Endothelial cell of umbilical vein (primary cell): ENCODE data around the gene PRTN3. TPM values are rescaled to one million over a fixed set of nuclear protein-coding genes. Genes with fewer than 3 reads are reported as not detected.

Experiments used
- BruUV-seq: library from RNA; stranded (reverse); fragments of 400-500 nt; replicated peaks from 2 replicates; lab custom pipeline; 2021; lab: Mats Ljungman, UMichigan
- CTCF ChIA-PET: fragments of 300-600, 350-600 bp; sonication (Branson Sonifier 250); formaldehyde crosslinking; loops from one replicate; lab custom pipeline; 2021; ENCODE audit warnings: antibody characterized with exemption, inconsistent platforms; lab: Charles Lee
- POLR2A ChIA-PET: fragments of 300-600, 350-600 bp; sonication (Branson Sonifier 250); formaldehyde crosslinking; loops from one replicate; lab custom pipeline; 2021; ENCODE audit warnings: antibody characterized with exemption, inconsistent platforms; lab: Charles Lee
- DNase-seq: peaks from one replicate; pipeline ENCODE4 v3.0.0-alpha.2; 2011; ENCODE audit warnings: low read depth, low spot score
- FAIRE-seq: peaks from 2 replicates; lab custom pipeline; 2011; peaks lifted over from hg19 to GRCh38; lab: Jason Lieb, UNC
- H2AFZ ChIP-seq: 2 replicates; pipeline ENCODE4 v1.6.0; 2012; ENCODE audit warnings: low read depth, low read length, control low read depth, inconsistent platforms
- H3K27ac ChIP-seq: 2 replicates; pipeline ENCODE4 v1.5.1; 2011; ENCODE audit warnings: low read depth, mild to moderate bottlenecking, control low read depth, low read length, moderate library complexity; ENCODE audit not compliant: insufficient read depth
- H3K27me3 ChIP-seq, 2 experiments: 2 replicates each; pipeline versions ENCODE4 v1.6.0 to v1.6.1; 2011; ENCODE audit warnings: low read length in 2 of 2, mixed read lengths in 1 of 2; ENCODE audit not compliant: control insufficient read depth in 2 of 2, insufficient read depth in 2 of 2
- H3K36me3 ChIP-seq, 2 experiments: 2 replicates in 1 of 2; 3 replicates in 1 of 2; pipeline ENCODE4 v1.5.1; 2011; ENCODE audit warnings: low read length in 2 of 2, mild to moderate bottlenecking in 1 of 2, moderate library complexity in 1 of 2; ENCODE audit not compliant: control insufficient read depth in 2 of 2, insufficient read depth in 2 of 2; ENCODE audit errors: extremely low read depth in 1 of 2
- H3K4me1 ChIP-seq: 3 replicates; pipeline ENCODE4 v1.5.1; 2011; ENCODE audit warnings: mild to moderate bottlenecking, low read length; ENCODE audit not compliant: control insufficient read depth, insufficient read depth; ENCODE audit errors: extremely low read depth
- H3K4me2 ChIP-seq: 2 replicates; pipeline ENCODE4 v1.6.1; 2011; ENCODE audit warnings: low read length, control low read depth, mixed read lengths; ENCODE audit not compliant: insufficient read depth
- H3K4me3 ChIP-seq, 3 experiments: fragments of 200-600 bp in 1 of 3; sonication (generic), shearing (Covaris generic) in 1 of 3; replicated peaks in 1 of 3; 2 replicates each; pipeline ENCODE4 v1.5.1; 2011 to 2016; ENCODE audit warnings: control low read depth in 3 of 3, low read length in 3 of 3, mild to moderate bottlenecking in 2 of 3, inconsistent platforms in 1 of 3, low read depth in 1 of 3, moderate library complexity in 1 of 3; ENCODE audit not compliant: insufficient read depth in 1 of 3
- H3K79me2 ChIP-seq: 2 replicates; pipeline ENCODE4 v1.6.0; 2012; ENCODE audit warnings: low read length, inconsistent platforms; ENCODE audit not compliant: control insufficient read depth, insufficient read depth
- H3K9ac ChIP-seq: replicated peaks from 2 replicates; pipeline ENCODE3; 2011; ENCODE audit warnings: low read length, control low read depth; ENCODE audit not compliant: insufficient read depth; ENCODE audit errors: extremely low read depth
- H3K9me1 ChIP-seq: replicated peaks from 3 replicates; pipeline ENCODE4 v1.6.0; 2011; ENCODE audit warnings: mild to moderate bottlenecking, low read length; ENCODE audit not compliant: control insufficient read depth, insufficient read depth; ENCODE audit errors: extremely low read depth
- H3K9me3 ChIP-seq: replicated peaks from 2 replicates; pipeline ENCODE4 v1.5.1; 2012; ENCODE audit warnings: low read length, inconsistent platforms; ENCODE audit not compliant: control insufficient read depth, insufficient read depth
- H4K20me1 ChIP-seq: replicated peaks from 2 replicates; pipeline ENCODE3; 2011; ENCODE audit warnings: mild to moderate bottlenecking, low read length; ENCODE audit not compliant: control insufficient read depth, insufficient read depth; ENCODE audit errors: extremely low read depth
- CTCF ChIP-seq, 2 donors: IDR thresholded peaks; 1 replicate in 1 of 2; 2 replicates in 1 of 2; pipeline ENCODE4 v1.5.1; 2011; ENCODE audit warnings: low read length in 2 of 2, mild to moderate bottlenecking in 2 of 2, moderate library complexity in 2 of 2, control low read depth in 1 of 2, inconsistent platforms in 1 of 2, low read depth in 1 of 2; ENCODE audit not compliant: insufficient read depth in 1 of 2; ENCODE audit errors: extremely low read depth in 1 of 2
- EZH2 ChIP-seq: IDR thresholded peaks from 2 replicates; pipeline ENCODE4 v1.6.1; 2012; ENCODE audit warnings: borderline replicate concordance, low read depth, mild to moderate bottlenecking, moderate library complexity, low read length, inconsistent platforms; ENCODE audit not compliant: severe bottlenecking
- FOS ChIP-seq: IDR thresholded peaks from 2 replicates; pipeline ENCODE4 v1.6.1; 2011; ENCODE audit warnings: mild to moderate bottlenecking, low read length, moderate library complexity, borderline replicate concordance; ENCODE audit not compliant: insufficient read depth
- GATA2 ChIP-seq: IDR thresholded peaks from 2 replicates; pipeline ENCODE4 v1.7.0; 2011; ENCODE audit warnings: low read depth, mild to moderate bottlenecking, moderate library complexity, mixed read lengths, low read length; ENCODE audit not compliant: insufficient read length, insufficient read depth
- JUN ChIP-seq: IDR thresholded peaks from 2 replicates; pipeline ENCODE4 v1.6.1; 2011; ENCODE audit warnings: borderline replicate concordance, low read depth; ENCODE audit not compliant: insufficient read length, insufficient read depth
- MAX ChIP-seq: IDR thresholded peaks from 2 replicates; pipeline ENCODE4 v1.6.1; 2011; ENCODE audit not compliant: insufficient read depth, insufficient read length
- MYC ChIP-seq: IDR thresholded peaks from one replicate; pipeline ENCODE4 v1.6.1; 2011; ENCODE audit warnings: mild to moderate bottlenecking, low read depth, low read length
- POLR2A ChIP-seq: IDR thresholded peaks from 2 replicates; pipeline ENCODE4 v1.6.1; 2012; ENCODE audit warnings: low read depth, mild to moderate bottlenecking, control low read depth, low read length
- POLR2AphosphoS5 ChIP-seq: IDR thresholded peaks from 2 replicates; pipeline ENCODE4 v1.6.1; 2012; ENCODE audit warnings: low read depth, mild to moderate bottlenecking, control low read depth, low read length, moderate library complexity; ENCODE audit not compliant: insufficient read depth
- dilution Hi-C: fragments of 300-500 bp; cut with MboI; formaldehyde crosslinking; loops from one replicate; pipeline ENCODE4 v1.15.0; 2019; ENCODE audit warnings: low sequenced_read_pairs; ENCODE audit not compliant: extremely low pct_ligation_motif_present
- intact Hi-C: fragments of 100-400 bp; cut with micrococcal nuclease; formaldehyde crosslinking; loops from one replicate; pipeline ENCODE4 v1.10.0; 2022
- polyA plus RNA-seq, 4 experiments: library from polyadenylated mRNA; depleted of rRNA in 3 of 4; stranded (reverse) in 3 of 4; unstranded in 1 of 4; fragments of >200 nt; gene quantifications; 2 replicates each; pipeline versions ENCODE4 v1.2.1 to v1.2.3, GENCODE V29; 2011 to 2012; ENCODE audit warnings: missing spikeins in 1 of 4
- total RNA-seq: library from RNA; stranded (reverse); gene quantifications from 2 replicates; pipeline ENCODE4 v1.2.3, GENCODE V29; 2021

Gene PRTN3
- total and polyA plus RNA-seq, 2 donors (not counting 3 experiments of a cell fraction or from before 2014, with no cell fraction given): not detected

DNA sequence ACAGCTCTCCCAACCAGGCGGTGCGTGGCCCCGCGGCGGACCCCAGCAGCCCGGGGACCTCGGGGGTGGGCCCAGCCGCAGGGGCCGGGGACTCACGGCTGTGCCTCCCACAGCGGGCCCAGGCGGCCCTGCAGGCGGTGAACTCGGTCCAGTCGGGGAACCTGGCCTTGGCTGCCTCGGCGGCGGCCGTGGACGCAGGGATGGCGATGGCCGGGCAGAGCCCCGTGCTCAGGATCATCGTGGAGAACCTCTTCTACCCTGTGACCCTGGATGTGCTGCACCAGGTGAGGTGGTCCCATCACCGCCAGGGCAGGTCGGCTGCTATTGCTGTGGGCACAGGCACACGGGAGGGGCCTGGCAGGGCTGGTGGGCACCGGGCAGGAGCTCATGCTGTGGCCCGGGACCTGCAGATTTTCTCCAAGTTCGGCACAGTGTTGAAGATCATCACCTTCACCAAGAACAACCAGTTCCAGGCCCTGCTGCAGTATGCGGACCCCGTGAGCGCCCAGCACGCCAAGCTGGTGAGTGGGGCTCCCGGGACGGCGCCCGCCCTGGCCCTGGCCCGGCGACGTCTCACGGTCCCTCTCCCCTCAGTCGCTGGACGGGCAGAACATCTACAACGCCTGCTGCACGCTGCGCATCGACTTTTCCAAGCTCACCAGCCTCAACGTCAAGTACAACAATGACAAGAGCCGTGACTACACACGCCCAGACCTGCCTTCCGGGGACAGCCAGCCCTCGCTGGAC is 36.2 kb upstream of the PRTN3 start:
- no peak overlapping the region for H2AFZ ChIP-seq
- H3K36me3 ChIP-seq: peaks cover 53 to 71% of the 10 kb centered on the region in 2 experiments
- intact Hi-C loops: no loop called here
- peaks cover 30% of the 10 kb centered on the region for H3K4me1 ChIP-seq
- H3K79me2 ChIP-seq: peaks cover 93% of the 10 kb centered on the region
- DNase-seq: no peak
- H3K9ac ChIP-seq: no peak overlapping the region
- H3K4me2 ChIP-seq: no peak overlapping the region
- FAIRE-seq: no peak
- dilution Hi-C loops: no loop called here
- POLR2A ChIA-PET: no interaction called here
- CTCF ChIA-PET: interaction anchor here (1.0 to 5.5 kb wide), 2 partner anchors 34 to 59 kb away, joined by 4 to 32 read pairs; no protein-coding TSS in a partner anchor
- no peaks in the 10 kb centered on the region for H3K27me3 ChIP-seq
- BruUV-seq: TSS peak; percentile 10
- H4K20me1 ChIP-seq: no peaks in the 10 kb centered on the region
- no peak overlapping the region for H3K4me3 ChIP-seq
- H3K9me1 ChIP-seq: no peaks in the 10 kb centered on the region
- no peaks in the 10 kb centered on the region for H3K9me3 ChIP-seq
- TF ChIP-seq POLR2A (no peak), EZH2 (no peak), POLR2AphosphoS5 (no peak), MYC (no peak), CTCF (IDR thresholded peaks at IDR 0.05; ENCODE audit: extremely low read depth in 1 of 2, insufficient read depth in 1 of 2, low read depth in 1 of 2, low read length in 2 of 2) (no peak), MAX (no peak), GATA2 (no peak), JUN (no peak), FOS (no peak)
- no peak overlapping the region for H3K27ac ChIP-seq
